Parathyroid adenoma (tissue), 2 donors: ENCODE measurements around the gene SV2A.

Experiments used
- H2AFZ ChIP-seq: fragments of 300-600 bp; sonication (generic); one replicate; pipeline ENCODE4 v1.7.0; 2017; ENCODE audit warnings: antibody characterized with exemption, mild to moderate bottlenecking
- H3K27ac ChIP-seq: fragments of 300-600 bp; sonication (generic); one replicate; pipeline ENCODE4 v1.7.0; 2017
- H3K27me3 ChIP-seq: fragments of 300-600 bp; sonication (generic); one replicate; pipeline ENCODE4 v1.7.0; 2017; ENCODE audit warnings: low read length; ENCODE audit not compliant: control insufficient read depth, insufficient read depth
- H3K36me3 ChIP-seq: fragments of 300-600 bp; sonication (generic); one replicate; pipeline ENCODE4 v1.7.0; 2017; ENCODE audit warnings: low read length; ENCODE audit not compliant: control insufficient read depth, insufficient read depth
- H3K4me1 ChIP-seq: fragments of 300-600 bp; sonication (generic); one replicate; pipeline ENCODE4 v1.7.0; 2017; ENCODE audit warnings: control low read depth
- H3K4me2 ChIP-seq: fragments of 300-600 bp; sonication (generic); one replicate; pipeline ENCODE4 v1.7.0; 2017; ENCODE audit warnings: low read length
- H3K4me3 ChIP-seq: fragments of 300-600 bp; sonication (generic); one replicate; pipeline ENCODE4 v1.7.0; 2017; ENCODE audit warnings: low read depth, low read length
- H3K79me2 ChIP-seq: fragments of 300-600 bp; sonication (generic); one replicate; pipeline ENCODE4 v1.7.0; 2017; ENCODE audit warnings: control low read depth
- H3K9ac ChIP-seq: fragments of 300-600 bp; sonication (generic); one replicate; pipeline ENCODE4 v1.7.0; 2017; ENCODE audit warnings: mild to moderate bottlenecking
- H3K9me3 ChIP-seq: fragments of 300-600 bp; sonication (generic); one replicate; pipeline ENCODE4 v1.7.0; 2017; ENCODE audit warnings: low read length; ENCODE audit not compliant: control insufficient read depth
- CTCF ChIP-seq: fragments of 300-600 bp; sonication (generic); IDR thresholded peaks from one replicate; pipeline ENCODE4 v1.7.0; 2017; ENCODE audit warnings: antibody characterized with exemption, mild to moderate bottlenecking
- donor health status: primary hyperparathyroidism.

The SV2A gene

GRCh38 chr1:149899460-149900284, 18.0 kb downstream of the SV2A start, which contains the start of gene BOLA1:
TSS of gene BOLA1 (plus strand) at chr1:149899568. CDS start at chr1:149900060, 492 bp downstream.
- Histone ChIP-seq H3K36me3 (no peaks in the 10 kb centered on the region), H3K9me3 (no peaks in the 10 kb centered on the region), H3K4me2 (peak within 1 kb of the TSS; percentile 80), H2AFZ (peak within 1 kb of the TSS; percentile 91), H3K27me3 (no peaks in the 10 kb centered on the region), H3K4me1 (no peaks in the 10 kb centered on the region), H3K4me3 (peak within 1 kb of the TSS; percentile 76), H3K79me2 (no peaks in the 10 kb centered on the region), H3K9ac (peak within 1 kb of the TSS; percentile 7), H3K27ac (peak within 1 kb of the TSS; percentile 82)
- TF ChIP-seq CTCF: no peak

GRCh38 chr1:149896575-149896974, 21.1 kb downstream of the SV2A start:
- no peaks in the 10 kb centered on the region for H3K9me3 ChIP-seq
- no peaks in the 10 kb centered on the region for H3K36me3 ChIP-seq
- H2AFZ ChIP-seq: no peak overlapping the region
- H3K27me3 ChIP-seq: no peaks in the 10 kb centered on the region
- H3K4me1 ChIP-seq: no peaks in the 10 kb centered on the region
- no peak for TF ChIP-seq CTCF
- no peak overlapping the region for H3K9ac ChIP-seq
- H3K4me2 ChIP-seq: no peak overlapping the region
- no peak overlapping the region for H3K27ac ChIP-seq
- no peak overlapping the region for H3K4me3 ChIP-seq
- no peaks in the 10 kb centered on the region for H3K79me2 ChIP-seq

GRCh38 chr1:149888999-149889289, 28.7 kb downstream of the SV2A start:
- no peaks in the 10 kb centered on the region for H3K36me3 ChIP-seq
- peak overlapping the region; percentile 98 for H3K27ac ChIP-seq
- peak overlapping the region; percentile 93 for H3K4me3 ChIP-seq
- H3K79me2 ChIP-seq: peaks cover under 1% of the 10 kb centered on the region
- no peak overlapping the region for H3K9ac ChIP-seq
- H3K4me1 ChIP-seq: peaks cover 2% of the 10 kb centered on the region
- no peak for TF ChIP-seq CTCF
- no peaks in the 10 kb centered on the region for H3K9me3 ChIP-seq
- peak overlapping the region; percentile 97 for H3K4me2 ChIP-seq
- H3K27me3 ChIP-seq: no peaks in the 10 kb centered on the region
- peak overlapping the region; percentile 88 for H2AFZ ChIP-seq

GRCh38 chr1:149888247-149888998, 29.2 kb downstream of the SV2A start:
- H2AFZ ChIP-seq: peak overlapping the region; percentile 88
- H3K4me1 ChIP-seq: peaks cover 2% of the 10 kb centered on the region
- no peaks in the 10 kb centered on the region for H3K36me3 ChIP-seq
- H3K4me3 ChIP-seq: peak overlapping the region; percentile 93
- H3K4me2 ChIP-seq: peak overlapping the region; percentile 97
- TF ChIP-seq CTCF: peak; percentile 51
- peaks cover 2% of the 10 kb centered on the region for H3K79me2 ChIP-seq
- no peaks in the 10 kb centered on the region for H3K27me3 ChIP-seq
- H3K9me3 ChIP-seq: no peaks in the 10 kb centered on the region
- peak overlapping the region; percentile 98 for H3K27ac ChIP-seq
- H3K9ac ChIP-seq: no peak overlapping the region
